ENCODE measurements around the gene GPSM3.
A peak's percentile ranks its signal among the peaks of the same experiment; 100 is the strongest.
"Not testable (repeated sequence)": the region's sequence is repeated elsewhere in the genome, so short reads cannot be mapped to it uniquely, and the experiment has no call there.

Gene GPSM3, protein sequence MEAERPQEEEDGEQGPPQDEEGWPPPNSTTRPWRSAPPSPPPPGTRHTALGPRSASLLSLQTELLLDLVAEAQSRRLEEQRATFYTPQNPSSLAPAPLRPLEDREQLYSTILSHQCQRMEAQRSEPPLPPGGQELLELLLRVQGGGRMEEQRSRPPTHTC

DNA sequence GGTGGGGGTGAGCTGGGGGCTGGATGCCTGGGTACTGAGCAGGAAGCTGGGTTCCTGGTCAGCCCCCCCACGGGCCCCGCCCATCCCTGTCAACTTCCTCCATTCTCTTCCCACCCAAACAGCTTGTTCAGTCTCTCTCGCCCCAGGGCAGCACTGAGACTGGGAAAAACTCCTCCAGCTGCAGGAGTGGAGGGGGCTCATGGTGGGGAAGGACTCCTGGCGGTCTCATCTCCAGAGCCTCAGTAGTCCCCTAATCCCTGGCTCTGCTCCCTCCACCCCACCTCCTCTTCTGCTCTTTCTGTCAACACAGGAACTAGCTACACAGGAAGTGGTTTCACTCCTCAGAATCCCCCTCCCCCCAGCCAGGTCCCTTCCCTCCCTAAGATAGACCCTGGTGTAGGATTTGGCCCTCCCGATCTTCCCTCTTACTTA lies at the start of gene GPSM3:
Gene GPSM3, minus strand, starts transcription at position 36 of the 432 bp plus-strand sequence. CDS start 130 bp downstream, outside the sequence.
- DNase-seq (ENCODE audit: low spot score) (no peak), FAIRE-seq (no peak)

DNA sequence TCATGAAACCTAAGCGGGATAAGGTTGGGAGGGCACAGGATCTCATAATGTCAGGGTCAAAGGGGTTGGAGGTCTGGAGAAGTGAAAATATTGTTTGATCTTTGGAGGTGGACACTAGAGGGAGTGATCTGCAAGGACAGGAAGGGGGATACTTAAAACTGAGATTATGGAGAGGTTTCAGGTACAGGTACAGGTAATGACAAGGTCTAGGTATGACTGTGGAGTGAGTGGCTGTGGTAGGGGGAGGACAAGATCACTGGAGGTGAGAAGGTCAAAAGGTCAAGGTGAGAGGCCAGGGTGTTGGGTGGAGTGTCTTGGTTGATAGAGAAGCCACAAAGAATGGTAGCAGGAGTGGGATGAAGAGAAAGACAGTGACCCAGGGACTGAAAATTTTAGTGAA lies 48.2 kb upstream of the GPSM3 start:
- FAIRE-seq (no peak), DNase-seq (ENCODE audit: low spot score) (no peak)

DNA sequence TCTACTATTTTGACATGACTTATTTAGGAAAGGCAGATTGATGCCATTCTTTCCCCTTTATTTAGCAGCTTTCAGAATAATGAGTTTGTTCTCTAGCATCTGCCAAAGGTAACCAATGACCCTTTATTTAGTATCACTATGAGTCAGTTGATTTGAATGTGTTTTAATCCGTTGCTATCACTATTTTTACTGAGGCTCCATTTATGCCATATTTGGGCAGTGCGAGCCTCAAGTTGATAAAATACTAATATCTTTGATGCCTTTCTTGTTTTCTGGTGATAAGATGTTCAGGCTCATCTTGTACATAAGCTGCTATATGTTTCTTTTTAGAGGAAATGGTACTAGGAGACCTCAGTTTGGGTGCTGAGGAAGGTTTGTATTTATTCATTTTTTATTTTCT lies 47.0 kb upstream of the GPSM3 start:
- DNase-seq (ENCODE audit: low spot score), result no peak
- FAIRE-seq, result no peak

- no peak for FAIRE-seq
- DNase-seq (ENCODE audit: low spot score), result no peak
Observed at GRCh38 chr6:32234934-32235333, 42.5 kb upstream of the GPSM3 start.

DNA sequence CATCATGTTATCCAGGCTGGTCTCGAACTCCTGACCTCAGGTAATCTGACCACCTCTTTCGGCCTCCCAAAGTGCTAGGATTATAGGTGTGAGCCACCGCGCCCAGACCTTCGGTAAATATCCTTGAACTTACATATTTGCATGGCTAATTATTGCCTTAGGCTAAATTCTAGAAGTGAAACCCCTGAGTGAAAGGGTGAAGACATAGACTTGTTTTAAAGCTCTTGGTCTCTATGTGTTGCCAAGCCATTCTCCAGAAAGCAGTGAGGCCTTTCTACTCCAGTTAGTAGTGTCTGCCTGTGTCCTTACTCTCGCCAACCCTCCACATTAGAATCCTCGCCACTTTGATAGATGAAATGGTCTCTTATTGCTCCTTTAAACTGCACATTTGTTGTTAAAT lies 34.0 kb upstream of the GPSM3 start:
- no peak for FAIRE-seq
- DNase-seq (ENCODE audit: low spot score), result no peak

DNA sequence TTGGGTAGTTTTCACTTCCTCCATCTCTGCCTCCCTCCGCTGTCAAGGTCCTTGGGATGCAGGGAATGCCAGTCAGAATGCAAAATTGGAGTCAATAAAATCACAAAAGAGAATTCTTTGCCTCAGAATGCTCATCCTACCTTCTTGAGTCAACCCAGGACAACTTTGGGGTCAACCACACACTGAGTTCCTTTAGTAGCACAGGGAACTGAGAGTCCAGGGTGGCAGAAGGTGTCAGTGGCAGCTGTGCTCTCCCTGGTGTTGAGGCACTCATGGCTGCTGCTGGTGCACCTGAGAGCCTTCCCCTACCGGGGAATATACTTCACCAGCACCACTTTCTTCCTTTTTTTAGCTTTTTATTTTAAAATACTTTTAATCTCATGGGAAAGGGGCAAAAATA lies 32.3 kb upstream of the GPSM3 start:
- FAIRE-seq, result no peak

DNA sequence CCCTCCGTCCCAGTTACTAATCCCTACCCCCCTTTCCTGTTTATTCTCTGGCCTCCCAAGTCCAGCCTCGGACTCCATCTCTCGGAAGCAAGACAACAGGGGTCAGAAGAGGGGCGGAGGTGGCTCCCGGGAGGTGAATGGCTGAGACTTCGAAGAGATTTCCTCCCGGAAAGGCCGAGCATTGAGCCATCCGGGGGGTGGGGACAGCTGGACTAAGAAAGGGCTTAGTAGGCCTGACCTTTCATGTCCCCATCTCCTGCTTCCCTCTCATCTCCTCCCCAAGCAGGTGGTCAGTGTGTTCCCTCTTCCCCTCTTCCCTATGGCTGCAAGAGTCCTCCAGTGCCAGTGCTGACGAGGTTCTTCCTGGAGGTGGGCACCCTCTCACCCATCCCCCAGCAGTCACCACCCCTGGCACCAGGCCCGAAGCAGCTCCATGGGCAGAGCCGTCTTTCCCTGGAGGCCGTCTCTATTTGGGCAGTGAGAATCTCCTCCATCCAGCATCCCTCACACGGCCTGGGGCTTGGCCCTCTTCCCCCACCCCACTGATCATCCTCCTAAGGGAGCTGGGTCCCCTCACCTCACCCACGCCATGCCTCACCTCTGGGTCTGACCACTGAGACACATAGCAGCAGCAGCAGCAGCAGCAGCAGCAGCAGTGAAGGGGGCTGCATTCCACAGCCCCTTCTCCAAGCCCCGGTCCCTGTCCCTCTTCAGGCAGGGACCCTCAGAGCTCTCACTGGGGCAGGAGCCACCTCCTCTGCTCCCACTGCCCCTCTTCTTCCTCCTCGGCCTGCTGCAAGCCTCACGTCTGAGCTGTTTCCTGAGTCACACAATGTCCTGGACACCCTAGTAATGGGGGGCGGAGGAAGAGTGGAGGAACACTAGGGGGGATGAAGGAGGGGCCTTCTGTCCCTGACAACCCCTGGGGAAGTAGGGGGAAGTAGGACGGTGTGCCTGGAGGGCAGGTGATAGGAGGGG lies 31.1 kb upstream of the GPSM3 start, which contains the start of gene NOTCH4:
Gene NOTCH4, minus strand, starts transcription at position 810 of the 978 bp plus-strand sequence. Its CDS starts 139 bp downstream, at position 671.
- DNase-seq (ENCODE audit: low spot score) (no peak), FAIRE-seq (no peak)

More for the DNA sequence above, 32.3 kb upstream of the GPSM3 start:
- DNase-seq (ENCODE audit: low spot score), result no peak

GRCh38 chr6:32222333-32223230 lies 30.1 kb upstream of the GPSM3 start:
- no peak for FAIRE-seq

DNA sequence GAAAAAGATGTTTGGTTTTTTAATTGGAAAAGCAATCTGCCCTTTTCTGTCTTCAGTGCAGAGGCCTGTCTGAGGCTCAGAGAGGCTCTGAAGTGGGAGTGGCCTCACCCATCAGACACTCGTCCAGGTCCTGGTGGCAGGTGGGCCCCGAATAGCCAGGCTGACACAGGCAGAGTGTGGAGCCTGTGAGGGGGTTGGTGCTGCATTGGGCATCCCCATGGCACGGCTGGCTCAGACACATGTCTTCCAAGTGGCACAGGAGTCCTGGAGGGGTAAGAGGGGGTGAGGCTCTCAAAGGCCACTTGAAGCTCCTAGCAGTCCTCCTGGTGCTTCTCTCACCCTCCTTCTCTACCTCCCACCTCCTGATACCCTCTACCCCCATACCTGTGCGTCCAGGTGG lies 27.6 kb upstream of the GPSM3 start:
- no peak for DNase-seq (ENCODE audit: low spot score)
- no peak for FAIRE-seq

More at GRCh38 chr6:32222333-32223230, 30.1 kb upstream of the GPSM3 start:
- no peak for DNase-seq (ENCODE audit: low spot score)

DNA sequence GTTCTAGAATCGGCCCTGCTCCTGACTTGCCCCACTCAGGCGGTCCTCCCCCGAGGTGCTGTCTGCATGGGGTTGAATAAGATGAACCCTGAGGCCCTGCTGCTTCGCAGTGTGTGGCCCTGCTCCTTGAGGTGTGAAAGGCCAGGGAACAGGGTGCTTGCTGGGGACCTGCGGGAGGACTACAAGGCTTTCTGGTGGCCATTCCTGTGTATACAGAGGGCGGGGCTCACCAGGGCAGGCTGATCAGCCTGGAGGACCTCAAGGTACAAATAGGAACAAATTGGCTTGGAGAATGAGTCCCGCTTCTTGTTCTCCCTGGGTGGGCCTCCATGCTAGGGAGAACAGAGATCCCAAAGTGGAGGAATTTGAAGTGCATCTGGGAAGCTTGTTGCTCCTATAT lies 25.7 kb upstream of the GPSM3 start:
- no peak for DNase-seq (ENCODE audit: low spot score)
- FAIRE-seq, result no peak

- no peak for FAIRE-seq
Observed at GRCh38 chr6:32216998-32217397, 24.6 kb upstream of the GPSM3 start.

DNA sequence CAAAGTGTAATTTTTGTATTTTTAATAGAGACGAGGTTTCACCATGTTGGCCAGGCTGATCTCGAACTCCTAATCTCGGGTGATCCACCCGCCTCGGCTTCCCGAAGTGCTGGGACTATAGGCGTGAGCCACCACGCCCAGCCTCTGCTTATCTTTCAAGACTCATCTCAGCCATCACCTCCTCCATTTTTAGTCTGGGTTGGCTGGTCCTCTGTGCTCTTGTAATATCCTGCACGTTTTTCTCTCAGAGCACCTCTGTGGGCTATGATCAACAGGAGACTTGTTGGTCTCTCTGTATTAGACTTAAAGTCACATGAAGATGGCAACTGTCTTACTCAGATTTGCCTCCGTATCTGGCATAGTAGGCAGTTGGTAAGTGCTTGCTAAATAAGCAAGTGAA lies 23.8 kb upstream of the GPSM3 start:
- no peak for DNase-seq (ENCODE audit: low spot score)
- no peak for FAIRE-seq

More at GRCh38 chr6:32216998-32217397, 24.6 kb upstream of the GPSM3 start:
- no peak for DNase-seq (ENCODE audit: low spot score)

DNA sequence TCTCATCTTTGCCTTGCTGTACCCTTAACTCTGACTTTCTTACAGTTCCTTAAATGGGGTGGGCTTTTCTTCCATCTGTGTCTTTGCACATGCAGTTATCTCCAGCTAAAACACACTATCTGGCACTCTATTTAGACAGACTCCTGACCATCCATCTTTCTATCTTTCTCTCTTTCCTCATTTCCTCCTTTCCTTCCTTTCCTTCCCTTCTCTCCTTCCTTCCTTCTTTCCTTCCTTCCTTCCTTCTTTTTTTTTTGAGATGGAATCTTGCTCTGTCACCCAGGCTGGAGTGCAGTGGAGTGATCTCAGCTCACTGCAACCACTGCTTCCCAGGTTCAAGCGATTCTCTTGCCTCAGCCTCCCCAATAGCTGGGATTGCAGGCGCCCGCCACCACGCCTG lies 23.2 kb upstream of the GPSM3 start:
- FAIRE-seq, result no peak

DNA sequence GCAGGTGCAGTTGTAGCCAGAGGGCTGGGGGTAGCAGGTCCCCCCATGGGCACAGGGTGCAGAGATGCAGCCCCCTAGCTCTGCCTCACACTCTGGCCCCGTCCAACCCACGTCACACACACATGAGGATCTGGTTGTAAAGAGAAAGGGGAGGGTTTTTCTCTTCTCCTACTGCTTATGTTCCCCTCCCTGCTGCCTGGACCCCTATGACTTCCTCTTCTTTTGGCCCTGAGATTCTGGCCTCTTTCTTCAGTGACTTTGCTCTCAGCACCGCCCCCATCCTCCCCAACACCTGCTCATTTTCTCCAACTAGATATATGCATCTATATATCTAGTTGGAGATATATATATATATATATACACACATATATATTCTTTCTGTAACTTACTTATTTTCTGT lies 21.7 kb upstream of the GPSM3 start:
- DNase-seq (ENCODE audit: low spot score) (no peak), FAIRE-seq (no peak)

More for the DNA sequence above, 23.2 kb upstream of the GPSM3 start:
- no peak for DNase-seq (ENCODE audit: low spot score)

DNA sequence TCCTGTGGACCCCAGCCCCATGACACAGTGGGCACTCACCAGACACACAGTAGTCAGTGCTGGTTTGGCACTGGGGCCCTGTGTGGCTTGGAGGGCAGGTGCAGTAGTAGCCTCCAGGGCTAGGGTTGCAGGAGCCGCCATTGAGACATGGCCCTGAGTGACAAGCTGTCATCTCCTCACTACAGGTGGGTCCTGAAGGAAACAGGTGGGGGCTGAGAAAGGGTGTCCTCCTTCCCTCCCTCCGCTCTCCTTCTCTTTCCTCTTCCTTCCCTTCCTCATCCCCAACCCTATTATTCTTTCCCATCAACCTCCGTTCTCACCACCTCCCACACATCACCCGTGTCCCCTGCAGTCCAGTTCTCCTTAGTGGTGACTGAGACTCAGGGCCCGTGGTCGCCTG lies 21.2 kb upstream of the GPSM3 start:
- no peak for FAIRE-seq
- no peak for DNase-seq (ENCODE audit: low spot score)

- FAIRE-seq (peak; percentile 65), DNase-seq (ENCODE audit: low spot score) (no peak)
Observed at GRCh38 chr6:32212076-32212760, 19.8 kb upstream of the GPSM3 start.

- not testable (repeated sequence) for DNase-seq (ENCODE audit: low spot score); FAIRE-seq
Observed at GRCh38 chr6:32211432-32211831, 19.0 kb upstream of the GPSM3 start.

- DNase-seq (ENCODE audit: low spot score) (no peak), FAIRE-seq (no peak)
Observed at GRCh38 chr6:32210191-32210601, 17.8 kb upstream of the GPSM3 start.

GRCh38 chr6:32208996-32209395 lies 16.6 kb upstream of the GPSM3 start:
- FAIRE-seq (no peak), DNase-seq (ENCODE audit: low spot score) (no peak)

GRCh38 chr6:32204268-32204715 lies 11.8 kb upstream of the GPSM3 start:
- no peak for FAIRE-seq
- no peak for DNase-seq (ENCODE audit: low spot score)

All from urothelium cell line (cell line).